Adrenal gland (tissue), 12 donors: ENCODE data around the gene EYS. TPM values are rescaled to one million over a fixed set of nuclear protein-coding genes. Genes with fewer than 3 reads are reported as not detected.

Experiments used
- DNase-seq, 7 donors: peaks; one replicate each; pipeline ENCODE4 v3.0.0-alpha.2; 2019 to 2020
- H3K27ac ChIP-seq, 5 donors: fragments of 200-600 bp; sonication (generic) in 4 of 5; 1 replicate in 3 of 5; 2 replicates in 2 of 5; pipeline versions ENCODE4 v1.5.1 to v1.8.0; 2016 to 2020; ENCODE audit warnings: mild to moderate bottlenecking in 1 of 5
- H3K27me3 ChIP-seq: fragments of 200-600 bp; 2 replicates; pipeline ENCODE4 v1.8.0; 2021
- H3K36me3 ChIP-seq, 2 donors: fragments of 200-600 bp; replicated peaks in 1 of 2; 1 replicate in 1 of 2; 2 replicates in 1 of 2; pipeline versions ENCODE4 v1.5.1 to v1.8.0; 2018 to 2022
- H3K4me1 ChIP-seq, 2 donors: fragments of 200-600 bp; replicated peaks in 1 of 2; 1 replicate in 1 of 2; 2 replicates in 1 of 2; pipeline versions ENCODE4 v1.5.1 to v1.8.0; 2018 to 2021
- H3K4me3 ChIP-seq, 4 donors: fragments of 200-600 bp; sonication (generic) in 3 of 4; one replicate each; pipeline ENCODE4 v1.5.1; 2016 to 2018
- H3K9me3 ChIP-seq, 3 donors: fragments of 200-600 bp; sonication (generic) in 1 of 3; replicated peaks in 1 of 3; 1 replicate in 2 of 3; 2 replicates in 1 of 3; pipeline versions ENCODE4 v1.5.1 to v1.8.0; 2016 to 2021
- CTCF ChIP-seq, 6 experiments: fragments of 450-650 bp in 4 of 6; fragments of 200-600 bp in 2 of 6; sonication (generic) in 1 of 6; IDR thresholded peaks; 1 replicate in 5 of 6; 2 replicates in 1 of 6; pipeline versions ENCODE4 v1.5.1 to v1.8.0; 2016 to 2021; ENCODE audit warnings: antibody characterized with exemption in 6 of 6, mild to moderate bottlenecking in 2 of 6, moderate library complexity in 1 of 6
- POLR2A ChIP-seq, 2 donors: fragments of 450-650 bp; IDR thresholded peaks; one replicate each; pipeline ENCODE4 v1.6.1; 2017; ENCODE audit warnings: antibody characterized with exemption in 2 of 2, mild to moderate bottlenecking in 2 of 2, moderate library complexity in 1 of 2
- WGBS, 4 donors: extraction: QIAGEN DNeasy Blood & Tissue Kit in 2 of 4; methylation state at CpG; one replicate each; pipeline versions ENCODE4 v1.1.5 to v1.1.7; 2013 to 2017; 5-methylcytosine and 5-hydroxymethylcytosine counted together
- intact Hi-C, 2 donors: fragments of 100-400 bp; cut with DNase I; formaldehyde crosslinking; loops; one replicate each; pipeline versions ENCODE4 v1.14.1 to v1.15.0; 2022 to 2023
- polyA plus RNA-seq, 3 donors: library from polyadenylated mRNA; stranded (reverse); fragments of 200-250 nt in 2 of 3; fragments of 350-450 nt in 1 of 3; fragmentation: Illumina TruSeq in 1 of 3; extraction: RNeasy Lipid Tissue Mini Kit (QIAGEN cat#74804) in 1 of 3; gene quantifications; one replicate each; pipeline ENCODE4 v1.2.3, GENCODE V29; 2013 to 2014
- total RNA-seq, 9 donors: library from RNA; depleted of rRNA in 4 of 9; stranded (reverse); fragments of >200 nt in 4 of 9; fragments of 120-200 nt in 1 of 9; fragmentation: NEBNext Ultra II Directional in 1 of 9; extraction: Animal tissue kit (Norgen Biotek cat#: 25700) in 1 of 9; gene quantifications; one replicate each; pipeline versions ENCODE4 v1.1.0 to v1.2.4, GENCODE V29; 2013 to 2023
- donor health status: healthy with polysubstance abuse.
- donor health status: Bipolar disorder and iron deficiency.
- donor health status: DM: yes; HTN: yes; CAD: no.
- donor health status: DM: no; HTN: no; CAD: no.
- donor health status: DM: no; HTN: no; CAD: no.
- donor health status: DM: yes; HTN: yes; CAD: no.

The EYS gene
- total and polyA plus RNA-seq, 12 donors = 0.03 to 3.1 (median 0.18) TPM; not detected in 7

DNA sequence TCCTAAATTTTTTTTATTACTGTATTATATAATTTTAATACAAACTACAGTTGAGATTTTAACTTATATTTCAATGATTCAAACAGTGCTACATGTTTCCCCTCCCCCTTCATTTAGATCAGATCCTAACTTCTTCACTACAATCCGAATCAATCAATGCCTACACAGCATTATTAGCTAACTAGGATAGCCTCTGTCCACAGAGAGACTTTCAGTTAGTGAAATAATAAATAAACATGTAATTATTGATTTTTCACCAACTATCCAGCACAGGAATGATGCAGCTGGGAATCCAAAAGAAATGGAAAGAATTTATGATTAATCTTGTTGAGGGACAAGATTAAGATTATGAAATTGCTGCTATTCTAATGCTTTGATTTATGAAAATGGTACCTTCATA, 1907.7 kb downstream of the EYS start:
- Histone ChIP-seq H3K9me3 (no peaks in the 10 kb centered on the region), H3K27ac (no peak overlapping the region), H3K36me3 (no peaks in the 10 kb centered on the region), H3K27me3 (no peaks in the 10 kb centered on the region), H3K4me1 (no peaks in the 10 kb centered on the region), H3K4me3 (no peak overlapping the region)
- DNase-seq = no peak
- TF ChIP-seq POLR2A (IDR thresholded peaks at IDR 0.05) = no peak
- TF ChIP-seq CTCF (IDR thresholded peaks at IDR 0.05) = no peak
- intact Hi-C loops = loop anchor here in 1 of 2 donors (10.0 kb wide), 1 partner anchor 455 kb away; no protein-coding TSS in a partner anchor
- 79 to 89% (median 86%) methylated on average over 1 of the region's 1 CpG for WGBS, 4 donors

DNA sequence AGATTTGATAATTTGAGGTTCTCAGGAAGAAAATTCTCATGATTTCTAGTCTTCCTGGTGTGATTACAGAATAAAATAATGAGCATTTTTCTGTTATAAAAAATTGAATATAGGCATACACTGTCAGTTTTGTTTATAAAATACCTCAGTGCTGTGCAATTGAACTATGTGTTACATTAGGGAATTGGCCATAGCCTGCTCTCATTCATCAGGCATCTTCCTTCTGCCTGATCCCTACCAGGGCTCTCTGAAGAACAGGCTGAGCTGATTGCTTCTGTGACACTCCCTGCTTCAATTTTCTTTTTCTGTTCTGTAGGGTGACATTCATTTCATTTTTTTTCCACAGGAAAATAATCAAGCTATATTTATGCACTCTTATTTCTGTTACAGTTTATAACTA, 1908.6 kb downstream of the EYS start:
- no peak overlapping the region for H3K27ac ChIP-seq
- no peaks in the 10 kb centered on the region for H3K4me1 ChIP-seq
- intact Hi-C loops = loop anchor here in 1 of 2 donors (10.0 kb wide), 1 partner anchor 454 kb away; no protein-coding TSS in a partner anchor
- H3K4me3 ChIP-seq = no peak overlapping the region
- no peak for DNase-seq
- H3K27me3 ChIP-seq = no peaks in the 10 kb centered on the region
- H3K36me3 ChIP-seq = no peaks in the 10 kb centered on the region
- TF ChIP-seq POLR2A (IDR thresholded peaks at IDR 0.05) (no peak), CTCF (IDR thresholded peaks at IDR 0.05) (no peak)
- no peaks in the 10 kb centered on the region for H3K9me3 ChIP-seq

- TF ChIP-seq CTCF (IDR thresholded peaks at IDR 0.05) = no peak
- no peak for TF ChIP-seq POLR2A (IDR thresholded peaks at IDR 0.05)
- H3K27me3 ChIP-seq = no peaks in the 10 kb centered on the region
- no peak for DNase-seq
- no peak overlapping the region for H3K27ac ChIP-seq
- intact Hi-C loops = loop anchor here in 1 of 2 donors (10.0 kb wide), 1 partner anchor 453 kb away; no protein-coding TSS in a partner anchor
- no peaks in the 10 kb centered on the region for H3K36me3 ChIP-seq
- H3K4me3 ChIP-seq = no peak overlapping the region
- H3K4me1 ChIP-seq = no peaks in the 10 kb centered on the region
- H3K9me3 ChIP-seq = no peaks in the 10 kb centered on the region
Observed at GRCh38 chr6:63797721-63798120, 1909.3 kb downstream of the EYS start.

GRCh38 chr6:63795826-63796225, 1911.2 kb downstream of the EYS start:
- intact Hi-C loops = loop anchor here in 1 of 2 donors (10.0 kb wide), 1 partner anchor 451 kb away; no protein-coding TSS in a partner anchor
- Histone ChIP-seq H3K27me3 (peaks cover 4% of the 10 kb centered on the region), H3K9me3 (no peaks in the 10 kb centered on the region), H3K36me3 (no peaks in the 10 kb centered on the region), H3K4me1 (no peaks in the 10 kb centered on the region), H3K4me3 (no peak overlapping the region), H3K27ac (no peak overlapping the region)
- WGBS, 4 donors = 86 to 91% (median 89%) methylated on average over 3 of the region's 3 CpGs
- DNase-seq = no peak
- TF ChIP-seq CTCF (IDR thresholded peaks at IDR 0.05) (no peak), POLR2A (IDR thresholded peaks at IDR 0.05) (no peak)
